Fibroblast of pulmonary artery (primary cell): ENCODE data around the gene TBL2.
A peak's percentile ranks its signal among the peaks of the same experiment; 100 is the strongest.

ENCODE experiments used
- DNase-seq: peaks from one replicate; pipeline ENCODE4 v3.0.0-alpha.2; 2010; ENCODE audit warnings: low read depth
- H3K4me3 ChIP-seq: replicated peaks from 2 replicates; pipeline ENCODE4 v1.5.1; 2011; ENCODE audit warnings: low read depth, mild to moderate bottlenecking, control low read depth, low read length, moderate library complexity
- TF ChIP-seq, protein P1 (sequence below): IDR thresholded peaks from 2 replicates; pipeline ENCODE4 v1.5.1; 2011; ENCODE audit warnings: mild to moderate bottlenecking, control low read depth, low read length, inconsistent platforms; ENCODE audit errors: missing control alignments

TBL2 gene

DNA sequence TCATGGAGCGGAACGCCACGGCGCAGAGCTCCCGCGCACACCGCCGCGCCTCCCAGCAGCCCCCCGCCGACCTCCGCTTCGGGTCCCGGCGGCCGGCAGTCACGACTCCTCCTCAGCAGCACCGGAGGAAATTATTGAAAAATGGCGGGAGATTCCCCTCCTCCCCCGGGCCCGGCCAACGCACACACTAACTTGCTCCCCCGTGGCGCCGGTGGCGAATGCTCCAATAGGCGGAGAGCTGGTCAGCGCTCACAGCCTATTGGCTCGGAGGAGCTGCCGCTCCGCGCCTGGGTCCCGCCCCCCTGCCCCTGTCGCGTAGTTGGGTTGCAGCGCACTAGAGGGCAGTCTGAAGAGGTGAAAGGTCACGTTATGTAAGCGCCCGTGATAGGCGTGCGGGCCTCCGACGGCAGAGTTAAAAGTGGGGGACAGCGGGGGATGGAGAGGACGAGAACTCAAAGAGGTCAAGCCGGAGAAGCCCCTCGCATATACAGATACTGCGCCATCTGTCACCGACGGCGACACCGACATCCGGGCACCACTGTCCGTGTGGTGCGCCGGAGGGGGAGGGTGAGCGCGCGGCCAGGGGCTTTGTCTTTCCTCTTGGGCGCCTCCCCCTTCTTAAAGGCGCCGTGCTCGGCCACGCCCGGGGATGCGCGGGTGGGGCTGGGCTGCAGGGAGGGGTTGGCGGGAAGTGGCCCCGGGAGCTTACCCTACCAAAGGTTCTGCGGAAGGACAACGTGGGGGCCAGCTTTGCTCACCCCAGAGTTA lies 56.1 kb downstream of the TBL2 start, which contains the start of gene BAZ1B:
Gene BAZ1B, minus strand, starts transcription at position 189 of the 768 bp plus-strand sequence. CDS start 360 bp downstream, outside the sequence.
- peak within 1 kb of the TSS; percentile 67 for H3K4me3 ChIP-seq
- TF ChIP-seq, protein P1, sequence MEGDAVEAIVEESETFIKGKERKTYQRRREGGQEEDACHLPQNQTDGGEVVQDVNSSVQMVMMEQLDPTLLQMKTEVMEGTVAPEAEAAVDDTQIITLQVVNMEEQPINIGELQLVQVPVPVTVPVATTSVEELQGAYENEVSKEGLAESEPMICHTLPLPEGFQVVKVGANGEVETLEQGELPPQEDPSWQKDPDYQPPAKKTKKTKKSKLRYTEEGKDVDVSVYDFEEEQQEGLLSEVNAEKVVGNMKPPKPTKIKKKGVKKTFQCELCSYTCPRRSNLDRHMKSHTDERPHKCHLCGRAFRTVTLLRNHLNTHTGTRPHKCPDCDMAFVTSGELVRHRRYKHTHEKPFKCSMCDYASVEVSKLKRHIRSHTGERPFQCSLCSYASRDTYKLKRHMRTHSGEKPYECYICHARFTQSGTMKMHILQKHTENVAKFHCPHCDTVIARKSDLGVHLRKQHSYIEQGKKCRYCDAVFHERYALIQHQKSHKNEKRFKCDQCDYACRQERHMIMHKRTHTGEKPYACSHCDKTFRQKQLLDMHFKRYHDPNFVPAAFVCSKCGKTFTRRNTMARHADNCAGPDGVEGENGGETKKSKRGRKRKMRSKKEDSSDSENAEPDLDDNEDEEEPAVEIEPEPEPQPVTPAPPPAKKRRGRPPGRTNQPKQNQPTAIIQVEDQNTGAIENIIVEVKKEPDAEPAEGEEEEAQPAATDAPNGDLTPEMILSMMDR = no peak

DNA sequence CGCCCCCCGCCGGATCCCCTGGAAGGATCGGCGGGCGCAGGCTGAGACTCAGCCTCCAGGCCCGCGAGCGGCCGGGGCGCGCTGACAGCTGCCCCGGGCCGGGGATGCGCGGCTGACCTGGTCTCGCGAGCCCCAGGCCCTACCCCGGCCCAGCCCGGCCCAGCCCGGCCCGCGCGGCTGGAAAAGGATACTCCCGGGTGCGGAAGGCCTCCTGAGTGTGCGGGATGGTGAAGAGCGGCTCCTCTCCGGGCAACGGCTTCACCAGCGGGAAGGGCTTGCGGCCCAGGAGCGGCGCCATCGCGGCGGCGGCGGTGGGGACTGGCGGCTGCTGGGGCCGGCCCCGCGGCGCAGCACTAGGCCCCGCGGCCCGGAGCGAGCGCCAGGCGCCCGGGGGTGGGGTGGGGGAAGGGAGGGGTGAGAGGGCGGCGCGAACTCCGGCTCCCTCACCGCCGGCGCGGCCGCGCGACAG lies 56.7 kb downstream of the TBL2 start:
- DNase-seq = peak; percentile 25
- TF ChIP-seq, protein P1 = no peak

More for the DNA sequence above, 56.1 kb downstream of the TBL2 start, which contains the start of gene BAZ1B:
- peak; percentile 99 for DNase-seq

DNA sequence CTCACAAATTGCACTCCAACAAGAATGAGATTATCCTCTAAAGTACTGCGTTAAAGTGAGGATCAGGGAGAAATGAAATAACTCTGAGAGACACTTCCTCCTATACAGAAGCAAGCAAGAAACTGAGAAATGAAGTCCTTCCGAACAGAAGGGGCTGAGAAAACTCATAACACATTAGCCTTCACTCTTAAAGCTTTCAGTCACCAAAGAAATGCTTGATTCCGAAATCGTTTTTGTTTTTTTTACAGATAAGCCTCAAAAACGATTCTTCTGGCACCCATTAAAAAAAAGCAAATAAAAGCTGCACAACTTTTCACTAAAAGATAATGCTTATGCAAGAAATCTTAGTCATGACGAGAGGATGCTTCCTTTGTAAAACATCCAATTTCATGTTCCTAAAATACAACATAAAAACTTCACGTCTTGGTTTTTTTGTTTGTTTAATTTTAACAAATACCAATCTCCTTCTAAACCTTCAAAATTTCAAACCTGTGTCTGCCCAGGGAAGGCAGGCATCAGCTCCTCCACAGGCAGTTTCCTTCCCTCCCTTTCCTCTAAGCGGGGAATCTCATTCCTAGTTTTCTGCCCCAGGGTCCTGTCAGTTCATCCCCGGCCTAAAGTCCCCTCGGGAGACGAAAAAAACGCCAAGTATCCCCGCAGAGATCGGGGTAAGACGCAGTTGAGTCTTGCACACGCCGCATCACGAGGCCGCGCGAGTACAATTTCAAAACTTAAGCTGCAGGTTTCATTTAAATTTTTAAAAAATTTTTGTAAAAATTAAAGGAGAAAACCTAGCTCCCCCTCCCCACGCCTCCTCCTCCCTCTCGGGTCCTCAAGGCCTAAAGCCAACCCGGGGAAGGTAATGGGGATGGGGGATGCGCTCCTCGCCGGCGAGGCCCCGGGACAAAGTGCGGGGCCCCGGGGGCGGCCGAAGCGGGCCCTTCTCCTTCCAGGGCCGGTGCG lies 57.4 kb downstream of the TBL2 start:
- TF ChIP-seq, protein P1 = no peak
- peak overlapping the region; percentile 67 for H3K4me3 ChIP-seq
- peak; percentile 41 for DNase-seq

More for the DNA sequence above, 56.7 kb downstream of the TBL2 start:
- peak overlapping the region; percentile 67 for H3K4me3 ChIP-seq

DNA sequence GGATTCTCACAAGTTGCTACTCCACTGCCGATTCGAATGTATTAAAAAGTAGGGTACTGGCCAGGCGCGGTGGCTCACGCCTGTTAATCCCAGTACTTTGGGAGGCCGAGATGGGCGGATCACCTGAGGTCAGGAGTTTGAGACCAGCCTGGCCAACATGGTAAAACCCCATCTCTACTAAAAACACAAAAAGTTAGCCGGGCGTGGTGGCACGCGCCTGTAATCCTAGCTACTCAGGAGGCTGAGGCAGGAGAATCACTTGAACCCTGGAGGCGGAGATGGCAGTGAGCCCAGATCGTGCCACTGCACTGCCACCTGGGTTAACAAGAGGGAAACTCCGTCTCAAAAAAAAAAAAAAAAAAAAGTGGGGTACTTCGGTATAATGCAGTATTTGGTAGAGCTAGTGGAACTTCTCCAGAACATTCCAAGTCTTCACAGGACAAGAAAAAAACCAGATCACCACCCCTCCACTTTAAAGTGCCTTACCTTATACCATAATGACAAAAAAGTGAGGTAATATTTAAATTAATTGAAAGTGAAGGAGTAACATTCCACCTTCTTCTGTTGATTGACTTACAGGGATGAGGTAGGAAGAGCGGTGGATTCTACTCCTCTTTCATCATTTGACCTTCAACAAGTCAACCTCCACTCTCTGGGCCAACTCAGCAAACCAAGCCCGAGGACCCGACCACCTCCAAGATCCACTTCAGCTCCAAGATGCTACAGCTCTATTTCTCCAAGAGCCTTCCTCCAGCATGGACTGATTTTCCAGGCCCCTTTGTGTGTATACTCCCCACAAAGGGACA lies 58.3 kb downstream of the TBL2 start:
- peak overlapping the region; percentile 67 for H3K4me3 ChIP-seq
- no peak for DNase-seq
- TF ChIP-seq, protein P1 = no peak

DNA sequence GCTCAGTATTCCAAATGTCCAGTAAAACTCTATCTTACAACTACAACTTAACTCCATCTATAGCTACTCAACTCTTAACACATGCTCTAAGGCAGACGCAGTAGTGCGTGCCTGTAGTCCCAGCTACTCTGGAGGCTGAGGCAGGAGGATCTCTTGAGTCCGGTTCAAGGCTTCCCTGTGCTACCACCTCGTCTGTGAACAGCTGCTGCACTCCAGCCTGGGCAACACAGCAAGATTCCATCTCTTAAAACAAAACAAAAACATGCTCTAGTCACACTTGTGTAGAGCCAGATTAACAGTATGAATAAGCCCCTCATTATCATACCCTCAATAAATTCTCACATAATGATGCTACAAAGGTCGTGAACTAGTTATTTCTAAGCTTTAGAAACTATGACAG lies 59.9 kb downstream of the TBL2 start:
- no peak for DNase-seq
- TF ChIP-seq, protein P1 = no peak
- peak overlapping the region; percentile 1 for H3K4me3 ChIP-seq
